Psoas muscle (tissue), 8 donors: ENCODE measurements around the gene MED22. TPM values are rescaled to one million over a fixed set of nuclear protein-coding genes. Genes with fewer than 3 reads are reported as not detected.
"Not testable (repeated sequence)": the region's sequence is repeated elsewhere in the genome, so short reads cannot be mapped to it uniquely, and the experiment has no call there.

Experiments used
- ATAC-seq, 4 donors: fragments of 200-7000 bp; cut with Tn5 transposase; one replicate each; pipeline ENCODE4 v1.9.1; 2020; ENCODE audit warnings: moderate library complexity in 3 of 4, mild to moderate bottlenecking in 2 of 4
- DNase-seq, 2 donors: peaks; one replicate each; pipeline ENCODE4 v3.0.0-alpha.2; 2020
- H3K27ac ChIP-seq: fragments of 200-600 bp; one replicate; pipeline ENCODE4 v1.8.0; 2022
- H3K27me3 ChIP-seq, 3 donors: fragments of 200-600 bp in 1 of 3; one replicate each; pipeline versions ENCODE4 v1.6.1 to v1.8.0; 2013 to 2022; ENCODE audit warnings: low read length in 2 of 3, mild to moderate bottlenecking in 2 of 3, moderate library complexity in 1 of 3; ENCODE audit not compliant: insufficient read depth in 3 of 3
- H3K36me3 ChIP-seq, 2 donors: fragments of 200-600 bp in 1 of 2; one replicate each; pipeline versions ENCODE4 v1.6.1 to v1.8.0; 2013 to 2022; ENCODE audit warnings: low read depth in 1 of 2, mild to moderate bottlenecking in 1 of 2, moderate library complexity in 1 of 2; ENCODE audit not compliant: insufficient read depth in 1 of 2
- H3K4me1 ChIP-seq: fragments of 200-600 bp; one replicate; pipeline ENCODE4 v1.8.0; 2022
- H3K4me3 ChIP-seq: fragments of 200-600 bp; one replicate; pipeline ENCODE4 v1.8.0; 2022; ENCODE audit warnings: mild to moderate bottlenecking
- H3K9me3 ChIP-seq: fragments of 200-600 bp; one replicate; pipeline ENCODE4 v1.8.0; 2022
- WGBS, 3 donors: extraction: QIAGEN DNeasy Blood & Tissue Kit; methylation state at CpG; one replicate each; pipeline versions ENCODE4 v1.1.6 to v1.1.7; 2013; 5-methylcytosine and 5-hydroxymethylcytosine counted together
- intact Hi-C, 2 donors: fragments of 100-400 bp; cut with DNase I; formaldehyde crosslinking; loops; one replicate each; pipeline versions ENCODE4 v1.11.0 to v1.14.2; 2022
- polyA plus RNA-seq, 3 donors: library from polyadenylated mRNA; stranded (reverse); fragments of 200-250 nt; gene quantifications; one replicate each; pipeline ENCODE4 v1.2.3, GENCODE V29; 2013
- total RNA-seq, 4 donors: library from RNA; stranded (reverse); fragmentation: NEBNext Ultra II Directional in 2 of 4; extraction: Animal tissue kit (Norgen Biotek cat#: 25700) in 2 of 4; gene quantifications; one replicate each; pipeline versions ENCODE4 v1.2.1 to v1.2.4, GENCODE V29; 2021 to 2023
- TF ChIP-seq, protein P1 (sequence below): fragments of 200-600 bp; IDR thresholded peaks from one replicate; pipeline ENCODE4 v1.8.0; 2022; ENCODE audit warnings: antibody characterized with exemption
- donor health status: healthy with polysubstance abuse.
- donor health status: DM: no; HTN: no; CAD: no; lungs with moderate emphysema.
- donor health status: Bipolar disorder and iron deficiency.
- donor health status: healthy.
- donor health status: DM: yes; HTN: yes; CAD: no.
- donor health status: DM: no; HTN: no; CAD: no.
- donor health status: DM: no; HTN: no; CAD: no.
- donor health status: DM: yes; HTN: yes; CAD: no.

The MED22 gene
- total and polyA plus RNA-seq, 7 donors: 7.5 to 43.5 (median 14.4) TPM

DNA sequence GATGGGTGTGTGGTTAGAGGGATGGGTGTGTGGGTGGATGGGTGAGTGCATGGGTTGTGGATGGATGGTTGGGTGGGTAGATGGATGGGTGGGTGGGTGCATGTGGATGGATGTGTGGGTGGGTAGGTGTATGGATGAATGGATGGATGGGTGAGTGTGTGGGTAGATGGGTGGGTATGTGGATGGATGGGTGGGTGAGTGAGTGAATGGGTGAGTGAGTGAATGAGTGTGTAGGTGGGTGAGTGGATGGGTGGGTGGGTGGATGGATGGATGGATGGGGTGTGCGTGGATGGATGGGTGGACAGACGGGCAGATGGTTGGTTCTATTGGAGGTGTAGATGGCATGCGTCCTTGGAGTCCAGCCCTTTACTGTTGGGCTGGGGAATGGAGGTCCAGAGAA is 45.5 kb upstream of the MED22 start:
- Histone ChIP-seq H3K4me1 (no peaks in the 10 kb centered on the region), H3K9me3 (no peaks in the 10 kb centered on the region), H3K27ac (no peak overlapping the region), H3K4me3 (no peak overlapping the region), H3K27me3 (peaks cover 0 to 34% (median 8%) of the 10 kb centered on the region in 3 donors), H3K36me3 (no peaks in the 10 kb centered on the region)
- no peak for ATAC-seq
- no peak for DNase-seq
- intact Hi-C loops: no loop called here
- TF ChIP-seq, protein P1, sequence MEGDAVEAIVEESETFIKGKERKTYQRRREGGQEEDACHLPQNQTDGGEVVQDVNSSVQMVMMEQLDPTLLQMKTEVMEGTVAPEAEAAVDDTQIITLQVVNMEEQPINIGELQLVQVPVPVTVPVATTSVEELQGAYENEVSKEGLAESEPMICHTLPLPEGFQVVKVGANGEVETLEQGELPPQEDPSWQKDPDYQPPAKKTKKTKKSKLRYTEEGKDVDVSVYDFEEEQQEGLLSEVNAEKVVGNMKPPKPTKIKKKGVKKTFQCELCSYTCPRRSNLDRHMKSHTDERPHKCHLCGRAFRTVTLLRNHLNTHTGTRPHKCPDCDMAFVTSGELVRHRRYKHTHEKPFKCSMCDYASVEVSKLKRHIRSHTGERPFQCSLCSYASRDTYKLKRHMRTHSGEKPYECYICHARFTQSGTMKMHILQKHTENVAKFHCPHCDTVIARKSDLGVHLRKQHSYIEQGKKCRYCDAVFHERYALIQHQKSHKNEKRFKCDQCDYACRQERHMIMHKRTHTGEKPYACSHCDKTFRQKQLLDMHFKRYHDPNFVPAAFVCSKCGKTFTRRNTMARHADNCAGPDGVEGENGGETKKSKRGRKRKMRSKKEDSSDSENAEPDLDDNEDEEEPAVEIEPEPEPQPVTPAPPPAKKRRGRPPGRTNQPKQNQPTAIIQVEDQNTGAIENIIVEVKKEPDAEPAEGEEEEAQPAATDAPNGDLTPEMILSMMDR: no peak
- 72 to 96% (median 87%) methylated on average over 3 of the region's 3 CpGs for WGBS, 3 donors

DNA sequence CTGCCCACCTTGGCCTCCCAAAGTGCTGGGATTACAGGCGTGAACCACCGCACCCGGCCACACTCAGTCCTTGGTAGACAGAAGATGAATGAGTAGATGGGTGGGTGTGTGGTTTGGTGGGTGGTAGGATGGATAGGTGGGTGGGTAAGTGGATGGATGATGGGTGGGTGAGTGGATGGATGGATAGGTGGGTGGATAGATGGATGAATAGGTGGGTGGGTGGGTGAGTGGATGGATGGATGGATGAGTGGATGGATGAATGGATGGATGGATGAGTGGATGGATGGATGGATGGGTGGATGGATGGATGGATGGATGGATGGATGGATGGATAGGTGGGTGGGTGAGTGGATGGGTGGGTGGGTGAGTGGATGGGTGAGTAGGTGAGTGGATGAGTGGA is 44.4 kb upstream of the MED22 start:
- ATAC-seq, H3K27ac ChIP-seq, H3K9me3 ChIP-seq, intact Hi-C loops, DNase-seq, H3K4me3 ChIP-seq, H3K36me3 ChIP-seq, H3K4me1 ChIP-seq: not testable (repeated sequence)
- 91 to 97% (median 96%) methylated on average over 3 of the region's 3 CpGs for WGBS, 3 donors
- H3K27me3 ChIP-seq: peaks cover 0 to 34% (median 8%) of the 10 kb centered on the region in 3 donors

DNA sequence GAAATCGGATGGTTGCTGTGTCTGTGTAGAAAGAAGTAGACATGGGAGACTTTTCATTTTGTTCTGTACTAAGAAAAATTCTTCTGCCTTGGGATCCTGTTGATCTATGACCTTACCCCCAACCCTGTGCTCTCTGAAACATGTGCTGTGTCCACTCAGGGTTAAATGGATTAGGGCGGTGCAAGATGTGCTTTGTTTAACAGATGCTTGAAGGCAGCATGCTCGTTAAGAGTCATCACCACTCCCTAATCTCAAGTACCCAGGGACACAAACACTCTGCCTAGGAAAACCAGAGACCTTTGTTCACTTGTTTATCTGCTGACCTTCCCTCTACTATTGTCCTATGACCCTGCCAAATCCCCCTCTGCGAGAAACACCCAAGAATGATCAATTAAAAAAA is 43.5 kb upstream of the MED22 start:
- H3K27me3 ChIP-seq: peaks cover 0 to 31% (median 6%) of the 10 kb centered on the region in 3 donors
- WGBS, 3 donors: 38 to 51% (median 48%) methylated on average over 2 to 3 of the region's 4 CpGs
- DNase-seq, ATAC-seq, H3K27ac ChIP-seq, H3K9me3 ChIP-seq, H3K4me1 ChIP-seq, intact Hi-C loops, H3K36me3 ChIP-seq, H3K4me3 ChIP-seq: not testable (repeated sequence)

DNA sequence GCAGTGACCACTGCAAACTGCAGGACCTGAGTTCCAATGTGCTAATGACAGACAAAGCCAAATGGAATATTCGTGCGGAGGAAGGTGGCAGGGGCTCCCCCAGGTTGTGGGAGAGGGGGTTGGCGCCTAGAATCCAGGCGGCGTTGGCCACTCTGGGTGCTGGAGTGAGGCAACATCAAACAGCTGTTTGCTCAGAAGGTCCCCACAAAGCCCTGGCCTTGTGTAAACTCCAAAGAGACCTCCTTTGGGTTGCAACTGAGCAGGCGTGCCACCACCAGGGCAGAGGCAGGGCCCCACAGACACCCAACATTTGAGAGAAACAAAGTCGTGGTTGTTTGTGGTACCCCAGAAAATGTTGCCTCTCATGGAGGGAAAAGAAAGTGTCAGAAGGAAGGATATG is 42.8 kb upstream of the MED22 start:
- Histone ChIP-seq H3K36me3 (no peaks in the 10 kb centered on the region), H3K4me3 (no peak overlapping the region), H3K9me3 (no peaks in the 10 kb centered on the region), H3K4me1 (no peaks in the 10 kb centered on the region), H3K27ac (no peak overlapping the region), H3K27me3 (peaks cover 0 to 26% (median 5%) of the 10 kb centered on the region in 3 donors)
- 71 to 80% (median 73%) methylated on average over 7 of the region's 7 CpGs for WGBS, 3 donors
- intact Hi-C loops: no loop called here
- ATAC-seq: no peak
- DNase-seq: no peak
- TF ChIP-seq, protein P1: no peak

DNA sequence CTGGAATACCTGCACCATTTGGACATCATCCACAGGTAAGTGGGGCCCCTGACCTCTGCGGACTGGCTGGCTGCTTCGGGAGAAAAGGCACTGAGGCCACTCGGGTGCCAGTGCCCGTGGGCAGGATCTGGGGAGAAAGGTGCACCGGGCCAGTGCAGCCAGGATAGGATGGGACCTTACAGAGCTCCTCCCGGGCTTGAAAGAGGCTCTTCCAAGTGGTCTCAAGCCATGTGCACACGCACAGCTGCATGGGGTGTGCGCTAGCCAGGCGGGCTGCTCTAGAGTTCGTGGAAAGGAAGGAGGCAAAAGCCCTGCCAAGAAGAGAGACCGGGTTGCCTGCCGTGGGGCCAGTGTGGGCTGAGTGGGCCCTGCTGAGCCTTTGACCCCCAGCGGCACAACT is 41.6 kb upstream of the MED22 start:
- ATAC-seq: no peak
- 73 to 75% (median 73%) methylated on average over 13 of the region's 13 CpGs for WGBS, 3 donors
- no peak overlapping the region for H3K4me3 ChIP-seq

More for the DNA sequence above, 41.6 kb upstream of the MED22 start:
- Histone ChIP-seq H3K27ac (no peak overlapping the region), H3K4me1 (no peaks in the 10 kb centered on the region), H3K9me3 (no peaks in the 10 kb centered on the region), H3K36me3 (no peaks in the 10 kb centered on the region), H3K27me3 (peaks cover 0 to 15% (median 4%) of the 10 kb centered on the region in 3 donors)
- intact Hi-C loops: no loop called here
- TF ChIP-seq, protein P1: no peak
- DNase-seq: no peak
